ENCODE measurements around the gene UBE2E1. TPM values are rescaled to one million over a fixed set of nuclear protein-coding genes. Genes with fewer than 3 reads are reported as not detected.
"Not testable (repeated sequence)": the region's sequence is repeated elsewhere in the genome, so short reads cannot be mapped to it uniquely, and the experiment has no call there.

UBE2E1 gene
- total RNA-seq, 2 experiments from 2014 or later: 73.9 to 74.9 TPM

- Mint-ChIP-seq H3K27me3 (no peaks in the 10 kb centered on the region), H3K36me3 (no peaks in the 10 kb centered on the region), H3K4me3 (no peak overlapping the region), H3K27ac (no peak overlapping the region), H3K4me1 (peaks cover 18% of the 10 kb centered on the region), H3K9me3 (no peaks in the 10 kb centered on the region)
- DNase-seq: no peak
These were observed 64.4 kb downstream of the UBE2E1 start for GRCh38 chr3:23869977-23870662.

- not testable (repeated sequence) for H3K9me3 Mint-ChIP-seq, H3K4me3 Mint-ChIP-seq, H3K36me3 Mint-ChIP-seq, H3K27ac Mint-ChIP-seq, DNase-seq, H3K27me3 Mint-ChIP-seq
- peaks cover 18% of the 10 kb centered on the region for H3K4me1 Mint-ChIP-seq
These were observed 64.9 kb downstream of the UBE2E1 start for GRCh38 chr3:23870663-23871043.

DNA sequence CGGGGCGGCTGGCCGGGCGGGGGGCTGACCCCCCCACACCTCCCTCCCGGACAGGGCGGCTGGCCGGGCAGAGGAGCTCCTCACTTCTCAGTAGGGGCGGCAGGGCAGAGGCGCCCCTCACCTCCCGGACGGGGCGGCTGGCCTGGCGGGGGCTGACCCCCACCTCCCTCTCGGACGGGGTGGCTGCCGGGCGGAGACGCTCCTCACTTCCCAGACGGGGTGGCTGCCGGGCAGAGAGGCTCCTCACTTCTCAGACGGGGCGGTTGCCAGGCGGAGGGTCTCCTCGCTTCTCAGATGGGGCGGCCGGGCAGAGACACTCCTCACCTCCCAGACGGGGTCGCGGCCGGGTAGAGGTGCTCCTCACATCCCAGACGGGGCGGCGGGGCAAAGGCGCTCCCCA lies 65.6 kb downstream of the UBE2E1 start:
- not testable (repeated sequence) for H3K4me3 Mint-ChIP-seq, H3K27ac Mint-ChIP-seq, H3K36me3 Mint-ChIP-seq, DNase-seq, H3K9me3 Mint-ChIP-seq, H3K27me3 Mint-ChIP-seq
- H3K4me1 Mint-ChIP-seq: peaks cover 12% of the 10 kb centered on the region

DNA sequence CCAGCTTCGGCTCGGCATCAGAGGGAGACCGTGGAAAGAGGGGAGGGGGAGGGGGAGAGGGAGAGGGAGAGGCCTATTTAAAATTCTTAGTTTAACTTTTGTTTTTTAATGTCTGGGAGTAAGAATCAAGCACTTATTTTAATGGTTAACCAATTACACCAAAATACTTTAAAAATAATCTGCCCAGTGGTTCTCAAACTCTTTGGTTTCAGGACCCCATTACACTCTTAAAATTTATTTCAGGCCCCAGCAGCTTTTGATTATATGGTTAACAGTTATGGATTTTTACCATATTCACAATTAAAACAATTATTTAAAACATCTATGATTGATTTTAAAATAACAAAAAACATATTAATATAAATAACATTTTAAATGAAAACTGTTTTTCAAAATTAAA lies 66.6 kb downstream of the UBE2E1 start:
- no peaks in the 10 kb centered on the region for H3K9me3 Mint-ChIP-seq

GRCh38 chr3:23873941-23874340 lies 68.2 kb downstream of the UBE2E1 start:
- H3K27ac Mint-ChIP-seq: no peak overlapping the region
- H3K4me1 Mint-ChIP-seq: peaks cover 13% of the 10 kb centered on the region
- no peaks in the 10 kb centered on the region for H3K36me3 Mint-ChIP-seq
- no peaks in the 10 kb centered on the region for H3K9me3 Mint-ChIP-seq
- no peaks in the 10 kb centered on the region for H3K27me3 Mint-ChIP-seq
- H3K4me3 Mint-ChIP-seq: no peak overlapping the region
- DNase-seq: no peak

More for the DNA sequence above, 66.6 kb downstream of the UBE2E1 start:
- Mint-ChIP-seq H3K4me1 (peaks cover 12% of the 10 kb centered on the region), H3K27me3 (no peaks in the 10 kb centered on the region), H3K4me3 (no peak overlapping the region), H3K27ac (no peak overlapping the region), H3K36me3 (no peaks in the 10 kb centered on the region)
- DNase-seq: no peak

DNA sequence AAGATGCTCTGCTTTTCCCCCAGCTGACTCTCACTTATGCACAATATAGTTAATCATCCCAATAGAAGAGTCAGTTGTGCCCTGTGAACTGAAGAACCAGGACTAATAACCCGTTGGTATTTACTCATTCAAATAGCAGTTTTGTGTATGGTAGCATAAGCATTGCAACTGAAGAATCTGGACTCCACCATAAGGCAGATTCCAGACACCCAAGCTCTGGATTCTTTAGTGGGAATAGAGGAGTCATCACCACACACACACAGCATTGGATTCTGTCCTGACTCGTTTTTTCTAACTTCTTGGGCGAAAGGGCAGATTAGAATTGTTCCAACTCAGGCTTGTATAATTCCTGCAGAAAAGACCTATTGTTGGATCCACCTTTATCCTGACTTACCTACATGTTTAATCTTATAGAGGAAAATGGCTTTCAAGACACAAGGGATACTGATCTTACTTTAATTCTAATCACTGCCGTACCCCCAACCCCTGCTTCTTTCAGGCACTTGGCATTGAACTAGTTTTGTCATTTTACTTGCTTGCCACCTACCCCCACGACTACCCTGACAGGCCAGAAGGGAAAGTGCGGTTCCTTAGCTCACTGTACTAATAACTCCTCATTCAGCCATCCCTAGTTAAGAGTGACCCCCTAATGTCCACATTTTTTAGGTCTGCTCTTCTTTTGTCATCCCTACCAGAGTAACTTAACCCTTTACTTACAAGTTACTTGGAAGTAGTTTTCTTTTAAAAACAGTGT lies 68.8 kb downstream of the UBE2E1 start:
- Mint-ChIP-seq H3K36me3 (peaks cover 4% of the 10 kb centered on the region), H3K27me3 (no peaks in the 10 kb centered on the region), H3K4me3 (no peak overlapping the region), H3K27ac (no peak overlapping the region), H3K4me1 (peaks cover 9% of the 10 kb centered on the region), H3K9me3 (no peaks in the 10 kb centered on the region)
- no peak for DNase-seq

- Mint-ChIP-seq H3K4me3 (no peak overlapping the region), H3K36me3 (peaks cover 4% of the 10 kb centered on the region), H3K27ac (no peak overlapping the region), H3K9me3 (no peaks in the 10 kb centered on the region), H3K4me1 (peaks cover 10% of the 10 kb centered on the region), H3K27me3 (no peaks in the 10 kb centered on the region)
- DNase-seq: no peak
These were observed 69.5 kb downstream of the UBE2E1 start for GRCh38 chr3:23875113-23875725.

DNA sequence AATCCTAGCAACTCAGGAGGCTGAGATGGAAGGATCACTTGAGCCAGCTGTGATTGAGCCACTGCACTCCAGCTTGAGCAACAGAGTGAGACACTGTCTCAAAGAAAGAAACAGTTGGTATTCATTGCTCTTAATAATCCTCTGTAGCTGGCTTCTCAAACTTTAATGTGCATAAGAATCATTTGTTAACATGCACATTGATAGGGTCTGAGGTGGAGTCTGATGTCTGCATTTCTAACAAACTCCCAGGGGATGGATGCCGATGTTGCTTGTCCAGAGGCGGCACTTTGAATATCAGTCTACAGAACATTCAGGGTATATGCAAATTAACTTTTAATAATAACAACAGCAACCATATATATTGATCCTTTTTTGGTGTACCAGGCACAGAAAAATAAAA lies 71.2 kb downstream of the UBE2E1 start:
- H3K36me3 Mint-ChIP-seq: peaks cover 13% of the 10 kb centered on the region

GRCh38 chr3:23877329-23877980 lies 71.7 kb downstream of the UBE2E1 start:
- no peaks in the 10 kb centered on the region for H3K27me3 Mint-ChIP-seq
- peaks cover 17% of the 10 kb centered on the region for H3K36me3 Mint-ChIP-seq
- H3K4me3 Mint-ChIP-seq: no peak overlapping the region
- peaks cover 24% of the 10 kb centered on the region for H3K4me1 Mint-ChIP-seq
- no peak overlapping the region for H3K27ac Mint-ChIP-seq
- DNase-seq: no peak
- H3K9me3 Mint-ChIP-seq: no peaks in the 10 kb centered on the region

More for the DNA sequence above, 71.2 kb downstream of the UBE2E1 start:
- Mint-ChIP-seq H3K27ac (no peak overlapping the region), H3K27me3 (no peaks in the 10 kb centered on the region), H3K4me3 (no peak overlapping the region), H3K9me3 (no peaks in the 10 kb centered on the region), H3K4me1 (peaks cover 23% of the 10 kb centered on the region)
- no peak for DNase-seq

- Mint-ChIP-seq H3K36me3 (peaks cover 17% of the 10 kb centered on the region), H3K27ac (no peak overlapping the region), H3K9me3 (no peaks in the 10 kb centered on the region), H3K27me3 (no peaks in the 10 kb centered on the region), H3K4me1 (peaks cover 27% of the 10 kb centered on the region), H3K4me3 (no peak overlapping the region)
- DNase-seq: no peak
These were observed 73.7 kb downstream of the UBE2E1 start for GRCh38 chr3:23879485-23879884.

GRCh38 chr3:23880703-23881339 lies 75.1 kb downstream of the UBE2E1 start:
- H3K27ac Mint-ChIP-seq: no peak overlapping the region
- H3K36me3 Mint-ChIP-seq: peaks cover 17% of the 10 kb centered on the region
- no peak for DNase-seq
- H3K4me3 Mint-ChIP-seq: no peak overlapping the region
- H3K27me3 Mint-ChIP-seq: no peaks in the 10 kb centered on the region
- H3K9me3 Mint-ChIP-seq: no peaks in the 10 kb centered on the region
- peaks cover 26% of the 10 kb centered on the region for H3K4me1 Mint-ChIP-seq

DNA sequence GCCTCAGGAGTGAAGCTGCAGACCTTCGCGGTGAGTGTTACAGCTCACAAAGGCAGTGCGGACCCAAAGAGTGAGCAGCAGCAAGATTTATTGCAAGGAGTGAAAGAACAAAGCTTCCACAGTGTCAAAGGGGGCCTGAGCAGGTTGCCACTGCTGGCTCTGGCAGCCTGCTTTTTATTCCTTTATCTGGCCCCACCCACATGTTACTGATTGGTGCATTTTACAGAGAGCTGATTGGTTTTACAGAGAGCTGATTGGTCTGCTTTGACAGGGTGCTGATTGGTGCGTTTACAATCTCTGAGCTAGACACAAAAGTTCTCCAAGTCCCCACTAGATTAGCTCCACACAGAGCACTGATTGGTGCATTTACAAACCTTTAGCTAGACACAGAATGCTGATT lies 76.2 kb downstream of the UBE2E1 start:
- not testable (repeated sequence) for H3K9me3 Mint-ChIP-seq, H3K27me3 Mint-ChIP-seq, DNase-seq
- Mint-ChIP-seq H3K4me1 (peaks cover 26% of the 10 kb centered on the region), H3K36me3 (peaks cover 17% of the 10 kb centered on the region), H3K4me3 (peak overlapping the region; percentile 42), H3K27ac (peak overlapping the region; percentile 31)

GRCh38 chr3:23882487-23882918 lies 76.7 kb downstream of the UBE2E1 start:
- Mint-ChIP-seq H3K27ac (no peak overlapping the region), H3K4me1 (peaks cover 26% of the 10 kb centered on the region), H3K27me3 (no peaks in the 10 kb centered on the region), H3K9me3 (no peaks in the 10 kb centered on the region), H3K4me3 (no peak overlapping the region), H3K36me3 (peaks cover 17% of the 10 kb centered on the region)
- DNase-seq: no peak

DNA sequence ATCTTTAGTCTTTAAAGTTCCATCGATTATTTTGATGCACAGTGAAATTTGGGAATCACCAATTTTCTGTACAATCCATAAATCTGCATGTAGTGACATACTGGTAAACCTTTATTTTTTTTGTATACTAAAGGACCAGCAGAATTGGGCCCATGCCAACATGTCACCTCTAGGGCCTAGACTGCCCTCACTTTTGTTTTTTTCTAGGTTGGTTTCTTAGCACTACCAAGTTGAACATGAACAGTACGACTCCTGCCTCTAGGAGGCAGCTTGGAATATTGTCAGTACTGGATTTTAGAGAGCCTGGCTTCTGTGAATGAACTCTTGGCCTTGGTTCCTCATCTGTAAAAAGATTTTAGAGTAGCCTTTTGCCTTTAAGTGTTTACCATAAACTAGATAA lies 78.7 kb downstream of the UBE2E1 start:
- H3K27me3 Mint-ChIP-seq: no peaks in the 10 kb centered on the region
- peaks cover 23% of the 10 kb centered on the region for H3K4me1 Mint-ChIP-seq
- no peak overlapping the region for H3K27ac Mint-ChIP-seq
- H3K4me3 Mint-ChIP-seq: no peak overlapping the region
- H3K36me3 Mint-ChIP-seq: peaks cover 15% of the 10 kb centered on the region
- no peak for DNase-seq
- H3K9me3 Mint-ChIP-seq: no peaks in the 10 kb centered on the region

GRCh38 chr3:23885210-23885609 lies 79.5 kb downstream of the UBE2E1 start:
- DNase-seq: no peak
- H3K4me3 Mint-ChIP-seq: no peak overlapping the region
- peaks cover 20% of the 10 kb centered on the region for H3K4me1 Mint-ChIP-seq
- no peaks in the 10 kb centered on the region for H3K27me3 Mint-ChIP-seq
- H3K9me3 Mint-ChIP-seq: no peaks in the 10 kb centered on the region
- peaks cover 17% of the 10 kb centered on the region for H3K36me3 Mint-ChIP-seq
- no peak overlapping the region for H3K27ac Mint-ChIP-seq
